BE2C (cell line): ENCODE measurements around the gene VAV1. TPM values are rescaled to one million over a fixed set of nuclear protein-coding genes. Genes with fewer than 3 reads are reported as not detected.

Source experiments
- DNase-seq: peaks from one replicate; pipeline ENCODE4 v3.0.0-alpha.2; 2020
- H3K27me3 ChIP-seq: fragments of 250-450 bp; sonication (Bioruptor Pico); 2 replicates; pipeline ENCODE4 v1.5.1; 2020; ENCODE audit warnings: mild to moderate bottlenecking
- H3K36me3 ChIP-seq: fragments of 250-450 bp; sonication (Bioruptor Pico); 2 replicates; pipeline ENCODE4 v1.5.1; 2020; ENCODE audit warnings: mild to moderate bottlenecking
- H3K4me1 ChIP-seq: fragments of 250-450 bp; sonication (Bioruptor Pico); 2 replicates; pipeline ENCODE4 v1.5.1; 2020
- H3K4me3 ChIP-seq: 2 replicates; pipeline ENCODE4 v1.5.1; 2011; ENCODE audit warnings: low read depth, low read length
- H3K9me3 ChIP-seq: fragments of 250-450 bp; sonication (Bioruptor Pico); 2 replicates; pipeline ENCODE4 v1.5.1; 2020
- polyA plus RNA-seq: library from polyadenylated mRNA; unstranded; fragments of >200 nt; gene quantifications from one replicate; pipeline ENCODE4 v1.2.1, GENCODE V29; 2012; ENCODE audit warnings: low read depth, missing spikeins; ENCODE audit not compliant: insufficient read length, insufficient read depth
- TF ChIP-seq, protein P1 (sequence below): IDR thresholded peaks from 2 replicates; pipeline ENCODE4 v1.5.1; 2012; ENCODE audit warnings: mild to moderate bottlenecking, low read depth, low read length

The VAV1 gene, protein sequence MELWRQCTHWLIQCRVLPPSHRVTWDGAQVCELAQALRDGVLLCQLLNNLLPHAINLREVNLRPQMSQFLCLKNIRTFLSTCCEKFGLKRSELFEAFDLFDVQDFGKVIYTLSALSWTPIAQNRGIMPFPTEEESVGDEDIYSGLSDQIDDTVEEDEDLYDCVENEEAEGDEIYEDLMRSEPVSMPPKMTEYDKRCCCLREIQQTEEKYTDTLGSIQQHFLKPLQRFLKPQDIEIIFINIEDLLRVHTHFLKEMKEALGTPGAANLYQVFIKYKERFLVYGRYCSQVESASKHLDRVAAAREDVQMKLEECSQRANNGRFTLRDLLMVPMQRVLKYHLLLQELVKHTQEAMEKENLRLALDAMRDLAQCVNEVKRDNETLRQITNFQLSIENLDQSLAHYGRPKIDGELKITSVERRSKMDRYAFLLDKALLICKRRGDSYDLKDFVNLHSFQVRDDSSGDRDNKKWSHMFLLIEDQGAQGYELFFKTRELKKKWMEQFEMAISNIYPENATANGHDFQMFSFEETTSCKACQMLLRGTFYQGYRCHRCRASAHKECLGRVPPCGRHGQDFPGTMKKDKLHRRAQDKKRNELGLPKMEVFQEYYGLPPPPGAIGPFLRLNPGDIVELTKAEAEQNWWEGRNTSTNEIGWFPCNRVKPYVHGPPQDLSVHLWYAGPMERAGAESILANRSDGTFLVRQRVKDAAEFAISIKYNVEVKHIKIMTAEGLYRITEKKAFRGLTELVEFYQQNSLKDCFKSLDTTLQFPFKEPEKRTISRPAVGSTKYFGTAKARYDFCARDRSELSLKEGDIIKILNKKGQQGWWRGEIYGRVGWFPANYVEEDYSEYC
- polyA plus RNA-seq, result not detected

DNA sequence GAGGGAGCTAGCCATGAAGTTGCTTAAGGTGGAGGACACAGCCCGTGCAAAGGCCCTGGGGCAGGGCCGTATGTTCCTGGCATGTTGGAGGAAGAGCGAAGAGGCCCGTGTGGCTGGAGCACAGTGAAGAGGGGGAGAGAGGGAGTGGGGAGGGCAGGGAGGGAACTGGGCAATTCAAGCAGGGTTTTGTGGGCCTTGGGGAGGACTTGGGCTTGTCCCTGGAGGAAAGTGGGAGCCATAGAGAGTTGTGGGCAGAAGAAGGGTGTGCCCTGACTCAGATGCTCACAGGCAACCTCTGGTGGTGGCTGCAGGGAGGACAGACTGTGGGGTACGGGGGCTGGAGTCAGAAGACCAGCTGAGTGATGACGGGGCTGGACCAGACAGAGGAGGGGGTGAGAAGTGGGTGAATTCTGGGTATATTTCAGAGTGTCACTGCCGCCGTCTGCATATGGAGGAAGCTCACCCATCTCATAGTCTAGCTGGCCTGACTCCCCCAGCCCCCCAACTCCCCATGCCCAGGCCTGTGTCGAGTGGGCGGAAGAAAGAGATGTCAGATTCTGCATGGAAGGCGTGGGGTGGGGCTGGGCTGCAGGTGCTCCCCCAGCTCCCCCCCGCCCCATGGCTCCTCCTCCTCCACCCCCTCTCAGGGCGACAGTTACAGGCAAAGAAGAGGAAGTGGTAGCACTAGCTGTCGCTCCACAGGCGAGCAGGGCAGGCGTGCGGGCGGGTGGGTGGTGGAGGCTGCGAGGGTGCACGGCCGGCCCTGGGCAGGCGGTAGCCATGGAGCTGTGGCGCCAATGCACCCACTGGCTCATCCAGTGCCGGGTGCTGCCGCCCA lies at the start of gene VAV1:
Gene VAV1, plus strand, starts transcription at position 681 of the 838 bp plus-strand sequence. Its CDS starts 100 bp downstream, at position 781.
- Histone ChIP-seq H3K9me3 (no peaks in the 10 kb centered on the region), H3K27me3 (no peaks in the 10 kb centered on the region), H3K4me1 (no peaks in the 10 kb centered on the region), H3K36me3 (no peaks in the 10 kb centered on the region), H3K4me3 (no peak within 1 kb of the TSS)
- no peak for DNase-seq
- TF ChIP-seq, protein P1, sequence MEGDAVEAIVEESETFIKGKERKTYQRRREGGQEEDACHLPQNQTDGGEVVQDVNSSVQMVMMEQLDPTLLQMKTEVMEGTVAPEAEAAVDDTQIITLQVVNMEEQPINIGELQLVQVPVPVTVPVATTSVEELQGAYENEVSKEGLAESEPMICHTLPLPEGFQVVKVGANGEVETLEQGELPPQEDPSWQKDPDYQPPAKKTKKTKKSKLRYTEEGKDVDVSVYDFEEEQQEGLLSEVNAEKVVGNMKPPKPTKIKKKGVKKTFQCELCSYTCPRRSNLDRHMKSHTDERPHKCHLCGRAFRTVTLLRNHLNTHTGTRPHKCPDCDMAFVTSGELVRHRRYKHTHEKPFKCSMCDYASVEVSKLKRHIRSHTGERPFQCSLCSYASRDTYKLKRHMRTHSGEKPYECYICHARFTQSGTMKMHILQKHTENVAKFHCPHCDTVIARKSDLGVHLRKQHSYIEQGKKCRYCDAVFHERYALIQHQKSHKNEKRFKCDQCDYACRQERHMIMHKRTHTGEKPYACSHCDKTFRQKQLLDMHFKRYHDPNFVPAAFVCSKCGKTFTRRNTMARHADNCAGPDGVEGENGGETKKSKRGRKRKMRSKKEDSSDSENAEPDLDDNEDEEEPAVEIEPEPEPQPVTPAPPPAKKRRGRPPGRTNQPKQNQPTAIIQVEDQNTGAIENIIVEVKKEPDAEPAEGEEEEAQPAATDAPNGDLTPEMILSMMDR, result no peak

DNA sequence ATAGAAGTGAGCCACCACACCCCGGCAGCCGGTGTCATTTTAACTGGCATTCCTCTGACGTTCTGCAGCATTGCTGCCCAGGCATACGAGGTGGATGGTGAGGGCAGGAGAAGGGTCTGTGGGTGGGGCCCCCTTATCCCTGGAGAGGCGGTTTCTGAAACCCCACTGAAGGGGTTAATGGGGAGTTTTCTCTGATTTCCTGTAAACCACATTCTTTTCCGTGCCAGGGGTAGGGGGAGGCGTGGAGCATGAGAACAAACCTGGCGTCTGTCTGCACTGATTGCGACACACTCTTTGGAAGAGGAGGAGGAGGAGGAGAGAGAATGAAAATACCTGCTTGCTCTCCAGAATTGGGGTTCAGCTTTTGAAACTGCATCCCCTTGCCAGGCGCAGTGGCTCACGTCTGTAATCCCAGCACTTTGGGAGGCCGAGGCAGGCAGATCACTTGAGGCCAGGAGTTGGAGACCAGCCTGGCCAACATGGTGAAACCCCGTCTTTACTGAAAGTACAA lies 49.3 kb upstream of the VAV1 start:
- H3K9me3 ChIP-seq, result no peaks in the 10 kb centered on the region; the same call in 1 of the 2 replicates
- H3K27me3 ChIP-seq, result no peaks in the 10 kb centered on the region
- H3K4me1 ChIP-seq, result no peaks in the 10 kb centered on the region
- H3K36me3 ChIP-seq, result no peaks in the 10 kb centered on the region
- TF ChIP-seq, protein P1, result no peak
- no peak for DNase-seq
- H3K4me3 ChIP-seq, result no peak overlapping the region

DNA sequence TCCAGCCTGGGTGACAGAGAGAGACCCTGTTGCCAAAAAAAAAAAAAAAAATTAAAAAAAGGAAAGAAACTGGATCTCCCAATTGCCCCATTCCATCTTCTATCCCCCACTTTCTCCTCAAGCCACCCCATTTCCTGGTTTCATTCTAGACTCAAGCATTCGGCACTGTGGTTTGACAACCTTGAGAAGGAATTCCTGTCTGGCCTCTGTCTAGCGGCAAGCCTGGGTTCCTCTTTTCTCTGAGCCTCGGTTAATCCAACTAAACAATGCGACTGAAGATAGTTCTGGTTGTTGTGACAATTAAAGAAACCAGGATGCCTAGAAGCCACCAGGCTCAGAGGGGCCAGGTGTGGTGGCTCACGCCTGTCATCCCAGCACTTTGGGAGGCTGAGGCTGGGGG lies 48.8 kb upstream of the VAV1 start:
- Histone ChIP-seq H3K27me3 (no peaks in the 10 kb centered on the region), H3K36me3 (no peaks in the 10 kb centered on the region), H3K4me1 (no peaks in the 10 kb centered on the region), H3K9me3 (no peaks in the 10 kb centered on the region; the same call in 1 of the 2 replicates), H3K4me3 (no peak overlapping the region)
- TF ChIP-seq, protein P1, result no peak
- no peak for DNase-seq

DNA sequence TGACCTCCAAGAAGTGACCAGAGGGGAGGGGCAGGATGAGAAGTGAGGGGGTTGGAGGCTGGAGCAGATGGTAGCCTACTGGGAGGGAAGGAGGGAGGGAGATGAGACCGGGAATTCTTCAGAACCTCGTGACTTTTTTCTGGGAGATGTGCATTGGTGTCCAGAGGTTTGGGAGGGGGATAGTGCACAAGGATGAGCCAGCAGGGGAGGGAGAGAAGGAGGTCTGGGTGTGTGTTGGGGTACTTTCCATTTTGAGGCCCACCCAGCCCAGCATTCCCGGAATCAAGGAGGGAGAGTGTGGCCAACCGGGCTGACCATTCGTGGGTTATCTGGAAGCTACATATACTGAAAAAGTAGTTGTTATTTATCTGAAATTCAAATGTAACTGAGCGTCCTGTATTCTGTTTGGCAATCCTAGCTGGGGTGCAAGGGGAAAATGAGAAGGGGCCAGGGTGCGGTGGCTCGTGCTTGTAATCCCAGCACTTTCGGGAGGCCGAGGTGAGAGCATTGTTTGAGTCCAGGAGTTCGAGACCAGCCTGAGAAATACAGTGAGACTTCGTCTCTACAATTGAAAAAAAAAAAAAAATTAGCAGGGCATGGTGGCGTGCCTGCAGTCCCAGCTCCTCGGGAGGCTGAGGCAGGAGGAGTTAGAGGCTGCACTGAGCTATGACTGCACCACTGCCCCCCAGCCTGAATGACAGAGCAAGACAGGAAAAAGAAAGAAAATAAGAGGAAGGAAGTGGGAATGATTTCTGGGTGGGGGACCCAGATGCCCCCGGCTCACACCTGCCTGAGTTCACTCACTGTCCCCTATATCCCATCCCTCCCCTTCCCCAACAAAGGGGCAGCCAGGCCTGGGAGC lies 47.6 kb upstream of the VAV1 start:
- no peaks in the 10 kb centered on the region for H3K4me1 ChIP-seq
- no peak for DNase-seq

More for the DNA sequence above, 47.6 kb upstream of the VAV1 start:
- TF ChIP-seq, protein P1, result no peak
- H3K9me3 ChIP-seq, result no peaks in the 10 kb centered on the region; the same call in 1 of the 2 replicates
- H3K27me3 ChIP-seq, result no peaks in the 10 kb centered on the region
- H3K36me3 ChIP-seq, result no peaks in the 10 kb centered on the region
- H3K4me3 ChIP-seq, result no peak overlapping the region
